Measurements from ENCODE around the gene OR14I1. TPM values are rescaled to one million over a fixed set of nuclear protein-coding genes. Genes with fewer than 3 reads are reported as not detected.

The OR14I1 gene
- total RNA-seq, 1 donor from 2014 or later: not detected

- peaks cover 0 to 5% of the 10 kb centered on the region in 2 donors for H3K9me3 ChIP-seq
- no peak overlapping the region for H3K27ac ChIP-seq
- DNase-seq (ENCODE audit: low spot score in 2 of 2): no peak
- H3K4me1 ChIP-seq: no peaks in the 10 kb centered on the region
- intact Hi-C loops (cut with DNase I): no loop called here
- H3K27me3 ChIP-seq: no peaks in the 10 kb centered on the region
- no peaks in the 10 kb centered on the region for H3K36me3 ChIP-seq
- H3K4me3 ChIP-seq: no peak overlapping the region
- no peak for TF ChIP-seq CTCF (IDR thresholded peaks at IDR 0.05)
Observed at GRCh38 chr1:248739572-248740205, 37.1 kb upstream of the OR14I1 start.

- H3K36me3 ChIP-seq: no peaks in the 10 kb centered on the region
- H3K4me1 ChIP-seq: no peaks in the 10 kb centered on the region
- H3K27me3 ChIP-seq: no peaks in the 10 kb centered on the region
- no peak overlapping the region for H3K27ac ChIP-seq
- H3K9me3 ChIP-seq: peaks cover 0 to 5% of the 10 kb centered on the region in 2 donors
- no peak overlapping the region for H3K4me3 ChIP-seq
- DNase-seq (ENCODE audit: low spot score in 2 of 2): no peak
- intact Hi-C loops (cut with DNase I): no loop called here
- TF ChIP-seq CTCF (IDR thresholded peaks at IDR 0.05): no peak
Observed at GRCh38 chr1:248737457-248737856, 34.9 kb upstream of the OR14I1 start.

GRCh38 chr1:248736977-248737376 is 34.4 kb upstream of the OR14I1 start:
- H3K4me3 ChIP-seq: no peak overlapping the region
- peaks cover 0 to 5% of the 10 kb centered on the region in 2 donors for H3K9me3 ChIP-seq
- H3K4me1 ChIP-seq: no peaks in the 10 kb centered on the region
- TF ChIP-seq CTCF (IDR thresholded peaks at IDR 0.05): no peak
- H3K36me3 ChIP-seq: no peaks in the 10 kb centered on the region
- no peak for DNase-seq (ENCODE audit: low spot score in 2 of 2)
- no peaks in the 10 kb centered on the region for H3K27me3 ChIP-seq
- no peak overlapping the region for H3K27ac ChIP-seq
- intact Hi-C loops (cut with DNase I): no loop called here

GRCh38 chr1:248733566-248733965 is 31.0 kb upstream of the OR14I1 start:
- intact Hi-C loops (cut with DNase I): no loop called here
- Histone ChIP-seq H3K36me3 (no peaks in the 10 kb centered on the region), H3K27me3 (no peaks in the 10 kb centered on the region), H3K27ac (no peak overlapping the region), H3K4me3 (no peak overlapping the region), H3K9me3 (peaks cover 0 to 5% of the 10 kb centered on the region in 2 donors), H3K4me1 (no peaks in the 10 kb centered on the region)
- DNase-seq (ENCODE audit: low spot score in 2 of 2): no peak
- no peak for TF ChIP-seq CTCF (IDR thresholded peaks at IDR 0.05)

GRCh38 chr1:248730507-248731335 is 28.2 kb upstream of the OR14I1 start:
- no peak for TF ChIP-seq CTCF (IDR thresholded peaks at IDR 0.05)
- Histone ChIP-seq H3K36me3 (no peaks in the 10 kb centered on the region), H3K27me3 (no peaks in the 10 kb centered on the region), H3K4me3 (no peak overlapping the region), H3K27ac (no peak overlapping the region), H3K4me1 (no peaks in the 10 kb centered on the region), H3K9me3 (peaks cover 0 to 5% of the 10 kb centered on the region in 2 donors)
- intact Hi-C loops (cut with DNase I): no loop called here
- no peak for DNase-seq (ENCODE audit: low spot score in 2 of 2)

Data from ascending aorta (tissue), 2 donors.